Measurements from ENCODE around the gene OSBP2.

The OSBP2 gene

GRCh38 chr22:30909306-30909705 is 214.6 kb downstream of the OSBP2 start:
- DNase-seq (ENCODE audit: low read depth in 2 of 2) = no peak
- H3K4me3 ChIP-seq (replicated peaks in 1 of 2; ENCODE audit: low read depth in 2 of 2, low read length in 2 of 2) = no peak overlapping the region
- no peak for TF ChIP-seq CTCF (IDR thresholded peaks at IDR 0.05; ENCODE audit: low read depth, low read length)

- no peak for DNase-seq (ENCODE audit: low read depth in 2 of 2)
- TF ChIP-seq CTCF (IDR thresholded peaks at IDR 0.05; ENCODE audit: low read depth, low read length) = no peak
Observed at GRCh38 chr22:30910358-30910757, 215.7 kb downstream of the OSBP2 start.

GRCh38 chr22:30918761-30919160 is 224.1 kb downstream of the OSBP2 start:
- no peak for DNase-seq (ENCODE audit: low read depth in 2 of 2)
- no peak for TF ChIP-seq CTCF (IDR thresholded peaks at IDR 0.05; ENCODE audit: low read depth, low read length)
- no peak overlapping the region for H3K4me3 ChIP-seq (replicated peaks in 1 of 2; ENCODE audit: low read depth in 2 of 2, low read length in 2 of 2)

More at GRCh38 chr22:30910358-30910757, 215.7 kb downstream of the OSBP2 start:
- no peak overlapping the region for H3K4me3 ChIP-seq (replicated peaks in 1 of 2; ENCODE audit: low read depth in 2 of 2, low read length in 2 of 2)

- TF ChIP-seq CTCF (IDR thresholded peaks at IDR 0.05; ENCODE audit: low read depth, low read length) = no peak
- no peak for DNase-seq (ENCODE audit: low read depth in 2 of 2)
- H3K4me3 ChIP-seq (replicated peaks in 1 of 2; ENCODE audit: low read depth in 2 of 2, low read length in 2 of 2) = no peak overlapping the region
Observed at GRCh38 chr22:30919973-30920372, 225.3 kb downstream of the OSBP2 start.

GRCh38 chr22:30920407-30920806 is 225.7 kb downstream of the OSBP2 start:
- peak; percentile 74 to 75 for DNase-seq (ENCODE audit: low read depth in 2 of 2)
- H3K4me3 ChIP-seq (replicated peaks in 1 of 2; ENCODE audit: low read depth in 2 of 2, low read length in 2 of 2) = no peak overlapping the region
- TF ChIP-seq CTCF (IDR thresholded peaks at IDR 0.05; ENCODE audit: low read depth, low read length) = peak; percentile 86

GRCh38 chr22:30921108-30921507 is 226.4 kb downstream of the OSBP2 start:
- H3K4me3 ChIP-seq (replicated peaks in 1 of 2; ENCODE audit: low read depth in 2 of 2, low read length in 2 of 2) = no peak overlapping the region
- peak in 1 of 2 donors; percentile 4 for DNase-seq (ENCODE audit: low read depth in 2 of 2)
- no peak for TF ChIP-seq CTCF (IDR thresholded peaks at IDR 0.05; ENCODE audit: low read depth, low read length)

- peak; percentile 53 to 69 for DNase-seq (ENCODE audit: low read depth in 2 of 2)
- peak overlapping the region; percentile 26 to 40 for H3K4me3 ChIP-seq (replicated peaks in 1 of 2; ENCODE audit: low read depth in 2 of 2, low read length in 2 of 2)
- TF ChIP-seq CTCF (IDR thresholded peaks at IDR 0.05; ENCODE audit: low read depth, low read length) = no peak
Observed at GRCh38 chr22:30922151-30922611, 227.5 kb downstream of the OSBP2 start.
